PC-9 (cell line): ENCODE data around the gene AKAP7. TPM values are rescaled to one million over a fixed set of nuclear protein-coding genes. Genes with fewer than 3 reads are reported as not detected.
"Not testable (repeated sequence)": the region's sequence is repeated elsewhere in the genome, so short reads cannot be mapped to it uniquely, and the experiment has no call there.

ENCODE experiments used
- BruUV-seq: library from RNA; stranded (reverse); fragments of 400-500 nt; replicated peaks from 2 replicates; lab custom pipeline; 2021; lab: Mats Ljungman, UMichigan
- CTCF ChIA-PET: fragments of 300-600 bp; sonication (Branson Sonifier 250); formaldehyde crosslinking; loops from one replicate; lab custom pipeline; 2022; ENCODE audit warnings: antibody characterized with exemption; lab: Charles Lee
- POLR2A ChIA-PET: fragments of 300-600 bp; sonication (Branson Sonifier 250); formaldehyde crosslinking; loops from one replicate; lab custom pipeline; 2022; ENCODE audit warnings: antibody characterized with exemption; ENCODE audit not compliant: unreplicated experiment; lab: Charles Lee
- DNase-seq, 2 experiments: peaks; one replicate each; pipeline versions ENCODE4 v3.0.0 to v3.0.0-alpha.2; 2015 to 2022; ENCODE audit warnings: mixed read lengths in 1 of 2
- H2AFZ ChIP-seq: fragments of 200-600 bp; sonication (generic); 2 replicates; pipeline ENCODE4 v1.8.1; 2017; ENCODE audit warnings: antibody characterized with exemption
- H3F3A ChIP-seq: fragments of 200-600 bp; sonication (generic); 2 replicates; pipeline ENCODE4 v1.8.1; 2017; ENCODE audit warnings: antibody characterized with exemption, mild to moderate bottlenecking, low read depth; ENCODE audit not compliant: insufficient read depth
- H3K27ac ChIP-seq: fragments of 200-600 bp; sonication (generic); 2 replicates; pipeline ENCODE4 v1.6.1; 2016; ENCODE audit warnings: mixed run types
- H3K27me3 ChIP-seq: fragments of 200-600 bp; sonication (generic); 2 replicates; pipeline ENCODE4 v1.6.1; 2016; ENCODE audit warnings: low read depth, mixed run types; ENCODE audit not compliant: insufficient read depth
- H3K36me3 ChIP-seq: fragments of 200-600 bp; sonication (generic); 2 replicates; pipeline ENCODE4 v1.6.1; 2016; ENCODE audit warnings: low read depth, mixed run types
- H3K4me1 ChIP-seq: fragments of 200-600 bp; sonication (generic); replicated peaks from 2 replicates; pipeline ENCODE4 v1.6.1; 2016; ENCODE audit warnings: mixed run types; ENCODE audit not compliant: insufficient read depth
- H3K4me2 ChIP-seq: fragments of 200-600 bp; sonication (generic); 2 replicates; pipeline ENCODE4 v1.6.1; 2017; ENCODE audit warnings: mixed run types
- H3K4me3 ChIP-seq: fragments of 200-600 bp; sonication (generic); 2 replicates; pipeline ENCODE4 v1.6.1; 2016; ENCODE audit warnings: mixed run types
- H3K79me2 ChIP-seq: fragments of 200-600 bp; sonication (generic); 2 replicates; pipeline ENCODE4 v1.6.1; 2017; ENCODE audit warnings: low read depth, mixed run types
- H3K9me2 ChIP-seq: fragments of 200-600 bp; sonication (generic); 2 replicates; pipeline ENCODE4 v1.8.1; 2017; ENCODE audit warnings: mild to moderate bottlenecking; ENCODE audit not compliant: insufficient read depth
- H3K9me3 ChIP-seq: fragments of 200-600 bp; sonication (generic); 2 replicates; pipeline ENCODE4 v1.8.1; 2016; ENCODE audit warnings: low read depth; ENCODE audit not compliant: insufficient read depth
- H4K20me1 ChIP-seq: fragments of 200-600 bp; sonication (generic); 2 replicates; pipeline ENCODE4 v1.8.1; 2017; ENCODE audit not compliant: insufficient read depth
- CTCF ChIP-seq: fragments of 200-600 bp; sonication (generic); conservative IDR thresholded peaks from 2 replicates; pipeline ENCODE4 v1.6.1; 2017; ENCODE audit warnings: mixed run types, antibody characterized with exemption, mild to moderate bottlenecking, moderate library complexity
- EZH2 ChIP-seq: fragments of 200-600 bp; sonication (generic); IDR thresholded peaks from 2 replicates; pipeline ENCODE4 v1.8.0; 2017; ENCODE audit warnings: antibody characterized with exemption, low read depth
- intact Hi-C: fragments of 100-400 bp; cut with micrococcal nuclease; formaldehyde crosslinking; loops from one replicate; pipeline ENCODE4 v1.10.0; 2022; ENCODE audit not compliant: unreplicated experiment
- total RNA-seq: library from RNA; stranded (reverse); gene quantifications from 2 replicates; pipeline ENCODE4 v1.2.3, GENCODE V29; 2021

The AKAP7 gene
- total RNA-seq, 1 experiment from 2014 or later: 3.8 TPM

DNA sequence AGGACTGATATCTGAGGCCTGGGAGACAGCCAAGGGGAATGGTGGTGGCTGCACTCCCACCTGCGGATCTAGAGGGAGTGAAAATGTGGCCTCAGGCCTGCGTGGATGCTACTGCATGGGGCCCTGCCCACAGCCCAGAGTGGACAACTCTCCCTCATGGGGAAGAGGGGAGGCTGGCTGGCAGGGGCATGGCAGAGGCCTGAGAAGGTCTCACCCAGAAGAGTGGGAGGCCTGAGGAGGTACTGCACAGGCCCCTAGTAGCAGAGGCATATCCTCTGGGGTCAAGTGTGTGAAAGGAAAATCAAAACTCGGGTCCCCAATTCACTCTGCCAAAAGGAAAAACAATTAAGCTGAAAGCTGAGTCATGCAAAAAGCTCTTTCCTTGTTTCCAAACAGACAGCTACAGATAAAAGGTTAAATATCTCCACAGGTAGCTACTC lies 158.2 kb downstream of the AKAP7 start:
- CTCF ChIA-PET: interaction anchor here (0.7 kb wide), 1 partner anchor 16 kb away, joined by 6 read pairs; no protein-coding TSS in a partner anchor
- Histone ChIP-seq H4K20me1 (no peaks in the 10 kb centered on the region), H3K9me3 (no peaks in the 10 kb centered on the region), H3K4me3 (no peak overlapping the region), H3K4me1 (peaks cover 14% of the 10 kb centered on the region; the same call in 1 of the 2 replicates), H3F3A (no peaks in the 10 kb centered on the region), H3K9me2 (no peaks in the 10 kb centered on the region), H3K79me2 (no peaks in the 10 kb centered on the region), H3K4me2 (no peak overlapping the region), H3K36me3 (no peaks in the 10 kb centered on the region), H3K27me3 (no peaks in the 10 kb centered on the region), H3K27ac (no peak overlapping the region), H2AFZ (no peak overlapping the region; the same call in 1 of the 2 replicates)
- no peak for DNase-seq
- intact Hi-C loops: no loop called here
- POLR2A ChIA-PET: no interaction called here
- BruUV-seq: no TSS peak
- TF ChIP-seq CTCF: no peak
- no peak for TF ChIP-seq EZH2

- Histone ChIP-seq H2AFZ (no peak overlapping the region), H3K9me2 (no peaks in the 10 kb centered on the region), H4K20me1 (no peaks in the 10 kb centered on the region), H3K36me3 (no peaks in the 10 kb centered on the region), H3K27ac (no peak overlapping the region), H3F3A (no peaks in the 10 kb centered on the region), H3K27me3 (no peaks in the 10 kb centered on the region), H3K4me3 (no peak overlapping the region), H3K79me2 (no peaks in the 10 kb centered on the region), H3K9me3 (no peaks in the 10 kb centered on the region), H3K4me2 (no peak overlapping the region), H3K4me1 (peaks cover 14% of the 10 kb centered on the region; the same call in 1 of the 2 replicates)
- no peak for DNase-seq
- ChIA-PET POLR2A (no interaction called here), CTCF (no interaction called here)
- intact Hi-C loops: no loop called here
- no peak for TF ChIP-seq CTCF
- no peak for TF ChIP-seq EZH2
- BruUV-seq: no TSS peak
These were observed 159.8 kb downstream of the AKAP7 start for GRCh38 chr6:131295081-131295480.

DNA sequence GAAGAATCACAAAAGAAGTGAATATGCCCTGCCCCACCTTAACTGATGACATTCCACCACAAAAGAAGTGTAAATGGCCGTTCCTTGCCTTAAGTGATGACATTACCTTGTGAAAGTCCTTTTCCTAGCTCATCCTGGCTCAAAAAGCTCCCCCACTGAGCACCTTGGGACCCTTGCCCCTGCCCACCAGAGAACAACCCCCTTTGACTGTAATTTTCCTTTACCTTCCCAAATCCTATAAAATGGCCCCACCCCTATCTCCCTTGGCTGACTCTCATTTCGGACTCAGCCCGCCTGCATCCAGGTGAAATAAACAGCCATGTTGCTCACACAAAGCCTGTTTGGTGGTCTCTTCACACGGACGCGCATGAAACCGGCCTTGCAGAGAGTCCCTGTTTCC lies 165.6 kb downstream of the AKAP7 start:
- H4K20me1 ChIP-seq, H3K9me3 ChIP-seq, DNase-seq, POLR2A ChIA-PET, H2AFZ ChIP-seq, H3K4me1 ChIP-seq, H3K9me2 ChIP-seq, H3K36me3 ChIP-seq, H3K27me3 ChIP-seq, H3K4me2 ChIP-seq, H3K27ac ChIP-seq, CTCF ChIA-PET, BruUV-seq, intact Hi-C loops, H3F3A ChIP-seq, H3K79me2 ChIP-seq, H3K4me3 ChIP-seq: not testable (repeated sequence)

DNA sequence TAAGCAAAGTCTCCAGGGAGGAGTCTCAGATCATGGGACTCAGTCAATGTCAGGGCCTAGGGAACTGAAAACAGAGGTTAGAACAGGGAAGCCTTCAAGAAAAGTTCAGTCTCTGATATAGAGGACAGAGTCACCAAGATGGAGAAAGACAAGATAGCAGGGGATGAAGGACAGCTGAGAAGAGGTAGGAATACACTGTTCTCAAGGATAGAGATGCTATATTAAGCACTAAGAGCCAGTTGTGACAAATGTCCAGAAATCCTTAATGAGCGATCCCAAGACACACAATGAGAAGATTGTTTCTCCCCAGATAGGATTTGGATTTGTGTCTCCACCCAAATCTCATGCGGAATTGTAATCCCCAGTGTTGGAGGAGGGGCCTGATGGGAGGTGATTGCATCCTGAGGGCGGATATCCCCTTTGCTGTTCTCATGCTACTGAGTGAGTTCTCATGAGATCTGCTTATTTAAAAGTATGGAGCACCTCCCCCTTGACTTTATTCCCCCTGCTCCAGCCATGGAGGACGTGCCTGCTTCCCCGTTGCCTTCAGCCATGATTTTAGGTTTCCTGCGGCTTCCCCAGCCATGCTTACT lies 168.2 kb downstream of the AKAP7 start:
- Histone ChIP-seq H3K27me3 (no peaks in the 10 kb centered on the region), H3K4me3 (no peak overlapping the region), H3K79me2 (no peaks in the 10 kb centered on the region), H3K9me2 (no peaks in the 10 kb centered on the region), H4K20me1 (no peaks in the 10 kb centered on the region), H3F3A (no peaks in the 10 kb centered on the region), H3K9me3 (no peaks in the 10 kb centered on the region), H3K4me2 (no peak overlapping the region), H3K4me1 (no peaks in the 10 kb centered on the region), H2AFZ (no peak overlapping the region), H3K36me3 (no peaks in the 10 kb centered on the region), H3K27ac (no peak overlapping the region)
- TF ChIP-seq EZH2: no peak
- TF ChIP-seq CTCF: no peak
- ChIA-PET CTCF (no interaction called here), POLR2A (no interaction called here)
- intact Hi-C loops: no loop called here
- no peak for DNase-seq
- no TSS peak for BruUV-seq
